HepG2 (cell line): ENCODE measurements around the gene RBBP8NL. TPM values are rescaled to one million over a fixed set of nuclear protein-coding genes. Genes with fewer than 3 reads are reported as not detected.

ENCODE experiments used
- ARNT2 ChIP-seq: sonication (generic); formaldehyde crosslinking; IDR thresholded peaks from 2 replicates; pipeline ENCODE4 v1.8.0; 2022; ENCODE audit warnings: mild to moderate bottlenecking, low read depth, missing genetic modification reagents, moderate library complexity
- BCL6 ChIP-seq: IDR thresholded peaks from 2 replicates; pipeline ENCODE4 v1.6.1; 2016; ENCODE audit warnings: missing genetic modification reagents, missing compliant biosample characterization
- BHLHE40 ChIP-seq: IDR thresholded peaks from 2 replicates; pipeline ENCODE4 v1.6.1; 2011; ENCODE audit warnings: low read length, improper control_type of control experiment
- CREM ChIP-seq, 2 experiments: sonication (generic) in 1 of 2; formaldehyde crosslinking in 1 of 2; IDR thresholded peaks; 2 replicates each; pipeline versions ENCODE4 v1.4.0 to v1.6.1; 2016 to 2020; ENCODE audit warnings: antibody characterized with exemption in 1 of 2, mild to moderate bottlenecking in 1 of 2, missing genetic modification reagents in 1 of 2
- ERF ChIP-seq: IDR thresholded peaks from 2 replicates; pipeline ENCODE4 v1.6.1; 2018; ENCODE audit warnings: missing biosample characterization, missing genetic modification reagents
- FOXK1 ChIP-seq: sonication (generic); formaldehyde crosslinking; IDR thresholded peaks from 2 replicates; pipeline ENCODE4 v1.4.0; 2020; ENCODE audit warnings: low read depth, missing genetic modification reagents, borderline replicate concordance
- GATA4 ChIP-seq: sonication (generic); IDR thresholded peaks from 2 replicates; pipeline ENCODE4 v1.6.1; 2016; ENCODE audit warnings: antibody characterized with exemption, low read depth, borderline replicate concordance
- ISX ChIP-seq: sonication (generic); formaldehyde crosslinking; conservative IDR thresholded peaks from 2 replicates; pipeline ENCODE4 v1.5.0; 2020; ENCODE audit warnings: missing genetic modification reagents
- MAF1 ChIP-seq: sonication (generic); formaldehyde crosslinking; IDR thresholded peaks from 2 replicates; pipeline ENCODE4 v1.5.0; 2020; ENCODE audit warnings: missing genetic modification reagents, borderline replicate concordance
- MXI1 ChIP-seq: IDR thresholded peaks from 3 replicates; pipeline ENCODE4 v1.6.1; 2012; ENCODE audit warnings: low read depth, low read length, inconsistent platforms, borderline replicate concordance
- NR1H2 ChIP-seq: sonication (generic); formaldehyde crosslinking; IDR thresholded peaks from 2 replicates; pipeline ENCODE4 v1.8.1; 2022; ENCODE audit warnings: low read depth, missing genetic modification reagents, borderline replicate concordance
- RFX1 ChIP-seq: fragments of 450-650 bp; IDR thresholded peaks from 2 replicates; pipeline ENCODE4 v1.6.1; 2017
- ZFP1 ChIP-seq: IDR thresholded peaks from 2 replicates; pipeline ENCODE4 v1.6.1; 2016
- ZNF121 ChIP-seq: sonication (generic); formaldehyde crosslinking; IDR thresholded peaks from 2 replicates; pipeline ENCODE4 v1.5.0; 2020; ENCODE audit warnings: mild to moderate bottlenecking, missing genetic modification reagents
- ZNF326 ChIP-seq: sonication (generic); formaldehyde crosslinking; IDR thresholded peaks from 2 replicates; pipeline ENCODE4 v1.4.0; 2020; ENCODE audit warnings: missing genetic modification reagents, borderline replicate concordance
- ZNF333 ChIP-seq: sonication (generic); formaldehyde crosslinking; IDR thresholded peaks from 2 replicates; pipeline ENCODE4 v1.4.0; 2020; ENCODE audit warnings: mild to moderate bottlenecking, missing genetic modification reagents, borderline replicate concordance
- ZNF563 ChIP-seq: sonication (generic); formaldehyde crosslinking; IDR thresholded peaks from 2 replicates; pipeline ENCODE4 v1.8.0; 2022; ENCODE audit warnings: mild to moderate bottlenecking, moderate library complexity, missing genetic modification reagents
- ZNF7 ChIP-seq: IDR thresholded peaks from 2 replicates; pipeline ENCODE4 v1.6.1; 2016; ENCODE audit warnings: missing biosample characterization, missing genetic modification reagents
- polyA plus RNA-seq, 8 experiments: library from polyadenylated mRNA; depleted of rRNA in 3 of 8; stranded (reverse) in 7 of 8; unstranded in 1 of 8; fragments of >200 nt; fragmentation: Illumina TruSeq in 4 of 8; extraction: Trizol in 4 of 8; gene quantifications; 2 replicates each; pipeline versions ENCODE4 v1.2.1 to v1.2.3, GENCODE V29; 2011 to 2016; ENCODE audit warnings: low read depth in 4 of 8, missing spikeins in 1 of 8, mixed read lengths in 1 of 8; ENCODE audit not compliant: insufficient read depth in 1 of 8
- total RNA-seq, 5 experiments: library from RNA; depleted of rRNA; stranded (reverse); fragments of >200 nt; fragmentation: Illumina TruSeq; extraction: Trizol; gene quantifications; 2 replicates each; pipeline ENCODE4 v1.2.3, GENCODE V29; 2016; ENCODE audit warnings: low read depth in 1 of 5
- TF ChIP-seq, protein P1 (sequence below): sonication (generic); formaldehyde crosslinking; IDR thresholded peaks from 2 replicates; pipeline ENCODE4 v1.8.1; 2023; ENCODE audit warnings: mild to moderate bottlenecking, missing genetic modification reagents
- TF ChIP-seq, protein P2 (sequence below): sonication (generic); formaldehyde crosslinking; IDR thresholded peaks from 2 replicates; pipeline ENCODE4 v1.4.0; 2020; ENCODE audit warnings: missing genetic modification reagents, borderline replicate concordance
- TF ChIP-seq, protein P3 (sequence below): IDR thresholded peaks from 2 replicates; pipeline ENCODE4 v1.6.1; 2016; ENCODE audit warnings: missing biosample characterization, missing genetic modification reagents, low read depth
- TF ChIP-seq, protein P4 (sequence below): sonication (generic); formaldehyde crosslinking; IDR thresholded peaks from 2 replicates; pipeline ENCODE4 v1.8.1; 2023; ENCODE audit warnings: mild to moderate bottlenecking, missing genetic modification reagents, borderline replicate concordance
- TF ChIP-seq, protein P5 (sequence below): sonication (generic); formaldehyde crosslinking; IDR thresholded peaks from 2 replicates; pipeline ENCODE4 v1.4.0; 2020; ENCODE audit warnings: mild to moderate bottlenecking, missing genetic modification reagents

The RBBP8NL gene
- total and polyA plus RNA-seq, 2 of the 13 experiments (the other 11 are each of a cell fraction or from before 2014, with no cell fraction given), result 0.69 to 0.86 TPM

DNA sequence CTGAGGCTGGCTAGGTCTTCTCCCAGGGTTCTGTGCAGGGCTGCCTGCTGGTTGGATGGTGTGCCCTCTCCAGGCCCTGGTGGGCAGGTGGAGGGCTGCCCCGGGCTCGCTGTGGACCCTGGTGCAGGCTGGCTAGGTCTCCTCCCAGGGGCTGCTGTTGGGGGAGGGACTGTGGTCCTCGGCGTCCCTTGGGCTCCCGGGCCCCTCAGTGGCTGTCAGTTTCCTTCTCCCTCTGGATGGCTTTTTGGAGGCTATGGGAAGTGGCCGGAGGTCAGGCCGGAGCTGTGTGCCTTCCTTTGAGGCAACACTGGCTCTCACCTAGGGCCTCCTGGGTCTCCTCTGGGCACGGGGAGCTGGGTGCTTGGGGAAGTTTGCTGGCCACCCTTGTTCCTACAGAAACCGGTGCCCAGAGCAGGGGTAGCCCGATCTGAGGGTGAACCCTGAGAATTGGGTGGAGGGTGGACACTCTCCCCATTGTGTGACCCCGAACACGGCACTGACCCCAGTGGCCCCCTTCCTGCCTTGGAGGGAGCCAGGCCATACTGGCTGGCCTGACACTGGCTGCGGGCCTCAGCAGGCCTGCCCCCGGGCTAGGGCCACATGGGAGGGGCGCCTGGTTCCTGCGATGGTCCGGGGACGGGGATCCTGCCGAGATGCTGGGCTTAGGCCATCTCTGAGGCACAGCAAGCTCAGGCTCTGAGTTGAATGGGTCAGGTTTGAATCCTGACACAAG, 16.4 kb downstream of the RBBP8NL start (continued):
- TF ChIP-seq, protein P1, sequence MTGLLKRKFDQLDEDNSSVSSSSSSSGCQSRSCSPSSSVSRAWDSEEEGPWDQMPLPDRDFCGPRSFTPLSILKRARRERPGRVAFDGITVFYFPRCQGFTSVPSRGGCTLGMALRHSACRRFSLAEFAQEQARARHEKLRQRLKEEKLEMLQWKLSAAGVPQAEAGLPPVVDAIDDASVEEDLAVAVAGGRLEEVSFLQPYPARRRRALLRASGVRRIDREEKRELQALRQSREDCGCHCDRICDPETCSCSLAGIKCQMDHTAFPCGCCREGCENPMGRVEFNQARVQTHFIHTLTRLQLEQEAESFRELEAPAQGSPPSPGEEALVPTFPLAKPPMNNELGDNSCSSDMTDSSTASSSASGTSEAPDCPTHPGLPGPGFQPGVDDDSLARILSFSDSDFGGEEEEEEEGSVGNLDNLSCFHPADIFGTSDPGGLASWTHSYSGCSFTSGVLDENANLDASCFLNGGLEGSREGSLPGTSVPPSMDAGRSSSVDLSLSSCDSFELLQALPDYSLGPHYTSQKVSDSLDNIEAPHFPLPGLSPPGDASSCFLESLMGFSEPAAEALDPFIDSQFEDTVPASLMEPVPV (CRISPR knock-in tag), result no peak
- TF ChIP-seq ZNF7 (CRISPR knock-in tag) (no peak), MXI1 (no peak), NR1H2 (peak; percentile 51; the same call in 1 of the 2 replicates), RFX1 (no peak), ZNF121 (CRISPR knock-in tag) (no peak), BCL6 (no peak), ERF (CRISPR knock-in tag) (no peak), FOXK1 (no peak), GATA4 (no peak), ISX (CRISPR knock-in tag) (no peak), CREM (IDR thresholded peaks at IDR 0.05) (no peak), CREM (CRISPR knock-in tag; IDR thresholded peaks at IDR 0.05) (no peak), ZNF333 (CRISPR knock-in tag) (no peak), MAF1 (CRISPR knock-in tag) (0 out of 2 replicates have a peak, but pooled peaks have one; percentile 11), ZFP1 (CRISPR knock-in tag) (no peak), BHLHE40 (no peak), ZNF563 (CRISPR knock-in tag) (0 out of 2 replicates have a peak, but pooled peaks have one; percentile 14), ARNT2 (CRISPR knock-in tag) (0 out of 2 replicates have a peak, but pooled peaks have one; percentile 65), ZNF326 (CRISPR knock-in tag) (no peak)
- TF ChIP-seq, protein P2, sequence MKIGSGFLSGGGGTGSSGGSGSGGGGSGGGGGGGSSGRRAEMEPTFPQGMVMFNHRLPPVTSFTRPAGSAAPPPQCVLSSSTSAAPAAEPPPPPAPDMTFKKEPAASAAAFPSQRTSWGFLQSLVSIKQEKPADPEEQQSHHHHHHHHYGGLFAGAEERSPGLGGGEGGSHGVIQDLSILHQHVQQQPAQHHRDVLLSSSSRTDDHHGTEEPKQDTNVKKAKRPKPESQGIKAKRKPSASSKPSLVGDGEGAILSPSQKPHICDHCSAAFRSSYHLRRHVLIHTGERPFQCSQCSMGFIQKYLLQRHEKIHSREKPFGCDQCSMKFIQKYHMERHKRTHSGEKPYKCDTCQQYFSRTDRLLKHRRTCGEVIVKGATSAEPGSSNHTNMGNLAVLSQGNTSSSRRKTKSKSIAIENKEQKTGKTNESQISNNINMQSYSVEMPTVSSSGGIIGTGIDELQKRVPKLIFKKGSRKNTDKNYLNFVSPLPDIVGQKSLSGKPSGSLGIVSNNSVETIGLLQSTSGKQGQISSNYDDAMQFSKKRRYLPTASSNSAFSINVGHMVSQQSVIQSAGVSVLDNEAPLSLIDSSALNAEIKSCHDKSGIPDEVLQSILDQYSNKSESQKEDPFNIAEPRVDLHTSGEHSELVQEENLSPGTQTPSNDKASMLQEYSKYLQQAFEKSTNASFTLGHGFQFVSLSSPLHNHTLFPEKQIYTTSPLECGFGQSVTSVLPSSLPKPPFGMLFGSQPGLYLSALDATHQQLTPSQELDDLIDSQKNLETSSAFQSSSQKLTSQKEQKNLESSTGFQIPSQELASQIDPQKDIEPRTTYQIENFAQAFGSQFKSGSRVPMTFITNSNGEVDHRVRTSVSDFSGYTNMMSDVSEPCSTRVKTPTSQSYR (CRISPR knock-in tag), result no peak
- TF ChIP-seq, protein P3, sequence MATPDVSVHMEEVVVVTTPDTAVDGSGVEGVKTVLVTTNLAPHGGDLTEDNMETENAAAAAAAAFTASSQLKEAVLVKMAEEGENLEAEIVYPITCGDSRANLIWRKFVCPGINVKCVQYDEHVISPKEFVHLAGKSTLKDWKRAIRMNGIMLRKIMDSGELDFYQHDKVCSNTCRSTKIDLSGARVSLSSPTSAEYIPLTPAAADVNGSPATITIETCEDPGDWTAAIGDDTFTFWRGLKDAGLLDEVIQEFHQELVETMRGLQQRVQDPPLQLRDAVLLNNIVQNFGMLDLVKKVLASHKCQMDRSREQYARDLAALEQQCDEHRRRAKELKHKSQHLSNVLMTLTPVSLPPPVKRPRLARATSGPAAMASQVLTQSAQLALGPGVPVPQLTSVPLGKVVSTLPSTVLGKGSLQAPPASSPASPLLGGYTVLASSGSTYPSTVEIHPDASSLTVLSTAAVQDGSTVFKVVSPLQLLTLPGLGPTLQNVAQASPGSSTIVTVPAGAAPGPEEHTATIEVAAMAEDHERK, result no peak
- TF ChIP-seq, protein P4, sequence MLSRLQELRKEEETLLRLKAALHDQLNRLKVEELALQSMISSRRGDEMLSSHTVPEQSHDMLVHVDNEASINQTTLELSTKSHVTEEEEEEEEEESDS (CRISPR knock-in tag), result no peak
- TF ChIP-seq, protein P5, sequence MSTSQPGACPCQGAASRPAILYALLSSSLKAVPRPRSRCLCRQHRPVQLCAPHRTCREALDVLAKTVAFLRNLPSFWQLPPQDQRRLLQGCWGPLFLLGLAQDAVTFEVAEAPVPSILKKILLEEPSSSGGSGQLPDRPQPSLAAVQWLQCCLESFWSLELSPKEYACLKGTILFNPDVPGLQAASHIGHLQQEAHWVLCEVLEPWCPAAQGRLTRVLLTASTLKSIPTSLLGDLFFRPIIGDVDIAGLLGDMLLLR (CRISPR knock-in tag), result no peak
